GM12872 (cell line): ENCODE data around the gene HRAS.

ENCODE experiments used
- CTCF ChIP-seq: IDR thresholded peaks from 3 replicates; pipeline ENCODE4 v1.5.1; 2011; ENCODE audit warnings: low read depth, mild to moderate bottlenecking, low read length, moderate library complexity; ENCODE audit not compliant: insufficient read depth

The HRAS gene

GRCh38 chr11:484616-485015 lies 50.8 kb downstream of the HRAS start:
- no peak for TF ChIP-seq CTCF
